WI38 (cell line): ENCODE results near the gene FGF6.

ENCODE experiments used
- H3K4me3 ChIP-seq: 2 replicates; pipeline ENCODE4 v1.5.1; 2011; ENCODE audit warnings: low read depth, mild to moderate bottlenecking, control low read depth, low read length
- TF ChIP-seq, protein P1 (sequence below): IDR thresholded peaks from 2 replicates; pipeline ENCODE4 v1.5.1; 2012; ENCODE audit warnings: low read depth, mild to moderate bottlenecking, control low read depth, low read length

Gene FGF6

GRCh38 chr12:4402996-4403395 lies 42.6 kb downstream of the FGF6 start:
- TF ChIP-seq, protein P1, sequence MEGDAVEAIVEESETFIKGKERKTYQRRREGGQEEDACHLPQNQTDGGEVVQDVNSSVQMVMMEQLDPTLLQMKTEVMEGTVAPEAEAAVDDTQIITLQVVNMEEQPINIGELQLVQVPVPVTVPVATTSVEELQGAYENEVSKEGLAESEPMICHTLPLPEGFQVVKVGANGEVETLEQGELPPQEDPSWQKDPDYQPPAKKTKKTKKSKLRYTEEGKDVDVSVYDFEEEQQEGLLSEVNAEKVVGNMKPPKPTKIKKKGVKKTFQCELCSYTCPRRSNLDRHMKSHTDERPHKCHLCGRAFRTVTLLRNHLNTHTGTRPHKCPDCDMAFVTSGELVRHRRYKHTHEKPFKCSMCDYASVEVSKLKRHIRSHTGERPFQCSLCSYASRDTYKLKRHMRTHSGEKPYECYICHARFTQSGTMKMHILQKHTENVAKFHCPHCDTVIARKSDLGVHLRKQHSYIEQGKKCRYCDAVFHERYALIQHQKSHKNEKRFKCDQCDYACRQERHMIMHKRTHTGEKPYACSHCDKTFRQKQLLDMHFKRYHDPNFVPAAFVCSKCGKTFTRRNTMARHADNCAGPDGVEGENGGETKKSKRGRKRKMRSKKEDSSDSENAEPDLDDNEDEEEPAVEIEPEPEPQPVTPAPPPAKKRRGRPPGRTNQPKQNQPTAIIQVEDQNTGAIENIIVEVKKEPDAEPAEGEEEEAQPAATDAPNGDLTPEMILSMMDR = no peak
- H3K4me3 ChIP-seq = no peak overlapping the region

DNA sequence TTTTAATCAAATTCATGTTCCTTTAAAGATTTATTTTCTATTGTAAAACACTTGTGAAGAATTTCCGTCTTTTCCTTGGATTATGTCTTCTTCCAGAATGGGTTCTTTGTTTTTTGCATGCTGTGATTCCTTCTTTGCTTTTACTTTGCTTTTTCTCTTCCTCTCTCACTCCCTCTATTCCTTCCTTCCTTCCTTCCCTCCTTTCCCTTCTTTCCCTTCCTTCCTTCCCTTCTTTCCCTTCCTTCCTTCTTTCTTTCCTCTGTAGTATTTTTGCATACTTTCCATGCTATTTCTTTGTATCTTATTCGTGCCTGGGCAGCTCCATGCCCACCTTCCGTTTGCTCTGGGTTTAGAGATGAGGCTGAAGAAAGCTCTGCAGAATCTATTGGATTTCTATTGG lies 44.5 kb downstream of the FGF6 start:
- TF ChIP-seq, protein P1 = no peak
- no peak overlapping the region for H3K4me3 ChIP-seq

DNA sequence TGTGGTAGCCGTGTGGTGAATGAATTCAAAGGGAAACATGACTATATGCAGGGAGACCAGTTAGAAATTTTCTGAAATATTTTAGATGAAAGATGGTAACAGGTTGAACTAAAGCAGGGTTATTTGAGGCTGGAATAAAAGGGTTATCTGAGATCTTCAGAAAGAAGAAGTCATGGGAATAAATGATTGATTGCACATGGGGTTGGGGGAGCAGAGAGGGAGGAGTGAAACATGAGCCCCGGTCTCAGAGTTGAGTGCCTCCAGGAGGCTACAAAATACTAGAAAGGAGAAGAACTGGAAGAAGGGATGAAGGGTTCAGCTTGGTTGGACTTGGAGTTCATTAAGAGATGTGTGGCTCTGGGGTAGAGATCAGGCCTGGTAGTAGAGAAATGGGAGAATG lies 49.8 kb downstream of the FGF6 start:
- H3K4me3 ChIP-seq = no peak overlapping the region
- TF ChIP-seq, protein P1 = no peak

GRCh38 chr12:4393211-4393610 lies 52.4 kb downstream of the FGF6 start:
- TF ChIP-seq, protein P1 = no peak

DNA sequence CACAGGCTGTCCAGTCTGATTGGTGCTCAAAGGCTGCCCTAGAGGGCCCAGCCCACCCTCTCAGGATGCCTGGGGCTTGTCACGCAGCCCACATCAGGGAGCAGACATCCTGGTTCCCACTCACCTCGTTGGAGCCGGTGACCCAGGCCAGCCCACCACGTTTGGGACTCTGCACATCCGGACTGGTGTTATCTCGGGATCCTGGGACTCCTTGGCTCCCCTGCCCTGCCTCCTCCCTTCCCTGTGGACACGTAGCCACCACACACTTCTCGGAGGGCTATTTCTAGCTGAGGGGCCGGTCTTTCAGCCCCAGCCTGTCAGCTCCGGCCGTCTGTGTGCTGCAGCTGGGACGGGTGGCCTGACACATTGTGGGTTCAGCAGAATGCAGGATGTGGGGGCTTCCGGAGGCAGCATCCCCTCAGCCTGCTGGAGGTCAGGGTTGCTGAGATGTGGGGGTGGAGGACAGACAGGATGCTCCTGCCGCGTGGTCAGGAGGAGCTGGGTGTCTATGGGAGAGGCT lies 53.3 kb downstream of the FGF6 start:
- H3K4me3 ChIP-seq = no peak overlapping the region
- TF ChIP-seq, protein P1 = no peak

More at GRCh38 chr12:4393211-4393610, 52.4 kb downstream of the FGF6 start:
- no peak overlapping the region for H3K4me3 ChIP-seq

- TF ChIP-seq, protein P1 = no peak
- H3K4me3 ChIP-seq = no peak overlapping the region
Measured at GRCh38 chr12:4388662-4389061, 57.0 kb downstream of the FGF6 start.

- no peak overlapping the region for H3K4me3 ChIP-seq
- TF ChIP-seq, protein P1 = no peak
Measured at GRCh38 chr12:4388032-4388431, 57.6 kb downstream of the FGF6 start.
